Endothelial cell of umbilical vein (primary cell): ENCODE results near the gene TNFAIP8L3. TPM values are rescaled to one million over a fixed set of nuclear protein-coding genes. Genes with fewer than 3 reads are reported as not detected.

Experiments
- BruUV-seq: library from RNA; stranded (reverse); fragments of 400-500 nt; replicated peaks from 2 replicates; lab custom pipeline; 2021; lab: Mats Ljungman, UMichigan
- CTCF ChIA-PET: fragments of 300-600, 350-600 bp; sonication (Branson Sonifier 250); formaldehyde crosslinking; loops from one replicate; lab custom pipeline; 2021; ENCODE audit warnings: antibody characterized with exemption, inconsistent platforms; lab: Charles Lee
- POLR2A ChIA-PET: fragments of 300-600, 350-600 bp; sonication (Branson Sonifier 250); formaldehyde crosslinking; loops from one replicate; lab custom pipeline; 2021; ENCODE audit warnings: antibody characterized with exemption, inconsistent platforms; lab: Charles Lee
- DNase-seq: peaks from one replicate; pipeline ENCODE4 v3.0.0-alpha.2; 2011; ENCODE audit warnings: low read depth, low spot score
- FAIRE-seq: peaks from 2 replicates; lab custom pipeline; 2011; peaks lifted over from hg19 to GRCh38; lab: Jason Lieb, UNC
- H2AFZ ChIP-seq: 2 replicates; pipeline ENCODE4 v1.6.0; 2012; ENCODE audit warnings: low read depth, low read length, control low read depth, inconsistent platforms
- H3K27ac ChIP-seq: 2 replicates; pipeline ENCODE4 v1.5.1; 2011; ENCODE audit warnings: low read depth, mild to moderate bottlenecking, control low read depth, low read length, moderate library complexity; ENCODE audit not compliant: insufficient read depth
- H3K27me3 ChIP-seq, 2 experiments: 2 replicates each; pipeline versions ENCODE4 v1.6.0 to v1.6.1; 2011; ENCODE audit warnings: low read length in 2 of 2, mixed read lengths in 1 of 2; ENCODE audit not compliant: control insufficient read depth in 2 of 2, insufficient read depth in 2 of 2
- H3K36me3 ChIP-seq, 2 experiments: 2 replicates in 1 of 2; 3 replicates in 1 of 2; pipeline ENCODE4 v1.5.1; 2011; ENCODE audit warnings: low read length in 2 of 2, mild to moderate bottlenecking in 1 of 2, moderate library complexity in 1 of 2; ENCODE audit not compliant: control insufficient read depth in 2 of 2, insufficient read depth in 2 of 2; ENCODE audit errors: extremely low read depth in 1 of 2
- H3K4me1 ChIP-seq: 3 replicates; pipeline ENCODE4 v1.5.1; 2011; ENCODE audit warnings: mild to moderate bottlenecking, low read length; ENCODE audit not compliant: control insufficient read depth, insufficient read depth; ENCODE audit errors: extremely low read depth
- H3K4me2 ChIP-seq: 2 replicates; pipeline ENCODE4 v1.6.1; 2011; ENCODE audit warnings: low read length, control low read depth, mixed read lengths; ENCODE audit not compliant: insufficient read depth
- H3K4me3 ChIP-seq, 3 experiments: fragments of 200-600 bp in 1 of 3; sonication (generic), shearing (Covaris generic) in 1 of 3; replicated peaks in 1 of 3; 2 replicates each; pipeline ENCODE4 v1.5.1; 2011 to 2016; ENCODE audit warnings: control low read depth in 3 of 3, low read length in 3 of 3, mild to moderate bottlenecking in 2 of 3, inconsistent platforms in 1 of 3, low read depth in 1 of 3, moderate library complexity in 1 of 3; ENCODE audit not compliant: insufficient read depth in 1 of 3
- H3K79me2 ChIP-seq: 2 replicates; pipeline ENCODE4 v1.6.0; 2012; ENCODE audit warnings: low read length, inconsistent platforms; ENCODE audit not compliant: control insufficient read depth, insufficient read depth
- H3K9ac ChIP-seq: replicated peaks from 2 replicates; pipeline ENCODE3; 2011; ENCODE audit warnings: low read length, control low read depth; ENCODE audit not compliant: insufficient read depth; ENCODE audit errors: extremely low read depth
- H3K9me1 ChIP-seq: replicated peaks from 3 replicates; pipeline ENCODE4 v1.6.0; 2011; ENCODE audit warnings: mild to moderate bottlenecking, low read length; ENCODE audit not compliant: control insufficient read depth, insufficient read depth; ENCODE audit errors: extremely low read depth
- H3K9me3 ChIP-seq: replicated peaks from 2 replicates; pipeline ENCODE4 v1.5.1; 2012; ENCODE audit warnings: low read length, inconsistent platforms; ENCODE audit not compliant: control insufficient read depth, insufficient read depth
- H4K20me1 ChIP-seq: replicated peaks from 2 replicates; pipeline ENCODE3; 2011; ENCODE audit warnings: mild to moderate bottlenecking, low read length; ENCODE audit not compliant: control insufficient read depth, insufficient read depth; ENCODE audit errors: extremely low read depth
- CTCF ChIP-seq, 2 donors: IDR thresholded peaks; 1 replicate in 1 of 2; 2 replicates in 1 of 2; pipeline ENCODE4 v1.5.1; 2011; ENCODE audit warnings: low read length in 2 of 2, mild to moderate bottlenecking in 2 of 2, moderate library complexity in 2 of 2, control low read depth in 1 of 2, inconsistent platforms in 1 of 2, low read depth in 1 of 2; ENCODE audit not compliant: insufficient read depth in 1 of 2; ENCODE audit errors: extremely low read depth in 1 of 2
- EZH2 ChIP-seq: IDR thresholded peaks from 2 replicates; pipeline ENCODE4 v1.6.1; 2012; ENCODE audit warnings: borderline replicate concordance, low read depth, mild to moderate bottlenecking, moderate library complexity, low read length, inconsistent platforms; ENCODE audit not compliant: severe bottlenecking
- FOS ChIP-seq: IDR thresholded peaks from 2 replicates; pipeline ENCODE4 v1.6.1; 2011; ENCODE audit warnings: mild to moderate bottlenecking, low read length, moderate library complexity, borderline replicate concordance; ENCODE audit not compliant: insufficient read depth
- GATA2 ChIP-seq: IDR thresholded peaks from 2 replicates; pipeline ENCODE4 v1.7.0; 2011; ENCODE audit warnings: low read depth, mild to moderate bottlenecking, moderate library complexity, mixed read lengths, low read length; ENCODE audit not compliant: insufficient read length, insufficient read depth
- JUN ChIP-seq: IDR thresholded peaks from 2 replicates; pipeline ENCODE4 v1.6.1; 2011; ENCODE audit warnings: borderline replicate concordance, low read depth; ENCODE audit not compliant: insufficient read length, insufficient read depth
- MYC ChIP-seq: IDR thresholded peaks from one replicate; pipeline ENCODE4 v1.6.1; 2011; ENCODE audit warnings: mild to moderate bottlenecking, low read depth, low read length
- POLR2A ChIP-seq: IDR thresholded peaks from 2 replicates; pipeline ENCODE4 v1.6.1; 2012; ENCODE audit warnings: low read depth, mild to moderate bottlenecking, control low read depth, low read length
- POLR2AphosphoS5 ChIP-seq: IDR thresholded peaks from 2 replicates; pipeline ENCODE4 v1.6.1; 2012; ENCODE audit warnings: low read depth, mild to moderate bottlenecking, control low read depth, low read length, moderate library complexity; ENCODE audit not compliant: insufficient read depth
- dilution Hi-C: fragments of 300-500 bp; cut with MboI; formaldehyde crosslinking; loops from one replicate; pipeline ENCODE4 v1.15.0; 2019; ENCODE audit warnings: low sequenced_read_pairs; ENCODE audit not compliant: extremely low pct_ligation_motif_present
- intact Hi-C: fragments of 100-400 bp; cut with micrococcal nuclease; formaldehyde crosslinking; loops from one replicate; pipeline ENCODE4 v1.10.0; 2022
- polyA plus RNA-seq, 4 experiments: library from polyadenylated mRNA; depleted of rRNA in 3 of 4; stranded (reverse) in 3 of 4; unstranded in 1 of 4; fragments of >200 nt; gene quantifications; 2 replicates each; pipeline versions ENCODE4 v1.2.1 to v1.2.3, GENCODE V29; 2011 to 2012; ENCODE audit warnings: missing spikeins in 1 of 4
- total RNA-seq: library from RNA; stranded (reverse); gene quantifications from 2 replicates; pipeline ENCODE4 v1.2.3, GENCODE V29; 2021
- TF ChIP-seq, protein P1 (sequence below): IDR thresholded peaks from 2 replicates; pipeline ENCODE4 v1.6.1; 2011; ENCODE audit not compliant: insufficient read depth, insufficient read length

The TNFAIP8L3 gene
- total and polyA plus RNA-seq, 2 donors (not counting 3 experiments of a cell fraction or from before 2014, with no cell fraction given) = 8.8 to 38.3 TPM

DNA sequence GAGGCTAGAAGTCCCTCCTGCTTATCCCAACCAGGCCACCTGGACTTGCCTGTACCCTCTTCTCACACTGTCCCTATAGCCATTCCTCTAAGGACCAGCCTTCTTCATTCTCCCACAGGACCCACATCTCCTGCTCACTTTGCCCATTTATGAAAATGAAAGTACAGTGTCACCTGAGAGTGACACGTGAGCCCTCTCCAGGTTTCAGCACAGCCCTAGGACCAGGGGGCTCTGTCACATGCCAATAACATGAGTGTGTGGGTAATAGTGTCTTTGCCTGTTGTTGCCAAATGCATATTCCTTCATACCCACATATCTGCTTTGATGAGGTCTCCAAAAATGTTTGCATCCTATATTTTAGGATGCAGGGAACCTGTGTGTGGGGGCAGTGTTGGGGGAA, 42.3 kb upstream of the TNFAIP8L3 start:
- intact Hi-C loops = no loop called here
- DNase-seq (no peak), FAIRE-seq (no peak)
- Histone ChIP-seq H3K9me1 (no peaks in the 10 kb centered on the region), H3K36me3 (no peaks in the 10 kb centered on the region), H3K27ac (no peak overlapping the region), H3K27me3 (no peaks in the 10 kb centered on the region), H3K4me3 (no peak overlapping the region), H3K79me2 (no peaks in the 10 kb centered on the region), H3K4me1 (peaks cover 19% of the 10 kb centered on the region), H3K4me2 (no peak overlapping the region), H3K9me3 (no peaks in the 10 kb centered on the region), H3K9ac (no peak overlapping the region), H4K20me1 (no peaks in the 10 kb centered on the region), H2AFZ (no peak overlapping the region)
- TF ChIP-seq GATA2 (no peak), MYC (no peak), POLR2AphosphoS5 (no peak), POLR2A (no peak), JUN (no peak), FOS (no peak), CTCF (IDR thresholded peaks at IDR 0.05; ENCODE audit: extremely low read depth in 1 of 2, insufficient read depth in 1 of 2, low read depth in 1 of 2, low read length in 2 of 2) (no peak), EZH2 (no peak)
- TF ChIP-seq, protein P1, sequence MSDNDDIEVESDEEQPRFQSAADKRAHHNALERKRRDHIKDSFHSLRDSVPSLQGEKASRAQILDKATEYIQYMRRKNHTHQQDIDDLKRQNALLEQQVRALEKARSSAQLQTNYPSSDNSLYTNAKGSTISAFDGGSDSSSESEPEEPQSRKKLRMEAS = no peak
- POLR2A ChIA-PET = no interaction called here
- dilution Hi-C loops = no loop called here
- BruUV-seq = no TSS peak
- CTCF ChIA-PET = interaction anchor here (1.1 to 2.1 kb wide), 2 partner anchors 26 to 55 kb away, joined by 3 to 8 read pairs; no protein-coding TSS in a partner anchor
